ENCODE results near the gene CYP4F8.

CYP4F8 gene

GRCh38 chr19:15616627-15617270, 1.7 kb downstream of the CYP4F8 start:
- no peak for FAIRE-seq

- FAIRE-seq, result no peak
These were observed 3.3 kb downstream of the CYP4F8 start for GRCh38 chr19:15618321-15618720.

- FAIRE-seq, result no peak
These were observed 6.8 kb downstream of the CYP4F8 start for GRCh38 chr19:15621801-15622200.

- no peak for FAIRE-seq
These were observed 8.0 kb downstream of the CYP4F8 start for GRCh38 chr19:15622991-15623390.

GRCh38 chr19:15623711-15624318, 8.8 kb downstream of the CYP4F8 start:
- no peak for FAIRE-seq

- no peak for FAIRE-seq
These were observed 13.4 kb downstream of the CYP4F8 start for GRCh38 chr19:15628236-15629002.

GRCh38 chr19:15629003-15629880, 14.2 kb downstream of the CYP4F8 start:
- no peak for FAIRE-seq

GRCh38 chr19:15631817-15632216, 16.8 kb downstream of the CYP4F8 start:
- no peak for FAIRE-seq

GRCh38 chr19:15633082-15633835, 18.2 kb downstream of the CYP4F8 start:
- no peak for FAIRE-seq

GRCh38 chr19:15634105-15634504, 19.1 kb downstream of the CYP4F8 start:
- no peak for FAIRE-seq

GRCh38 chr19:15635016-15635805, 20.2 kb downstream of the CYP4F8 start:
- FAIRE-seq, result no peak

- no peak for FAIRE-seq
These were observed 21.0 kb downstream of the CYP4F8 start for GRCh38 chr19:15636026-15636425.

GRCh38 chr19:15639596-15639995, 24.6 kb downstream of the CYP4F8 start:
- no peak for FAIRE-seq

GRCh38 chr19:15640294-15640903, 25.4 kb downstream of the CYP4F8 start, which contains the start of gene CYP4F3:
Gene CYP4F3, plus strand, starts transcription at chr19:15640897. Its CDS starts 519 bp downstream, at chr19:15641416.
- no peak for FAIRE-seq

GRCh38 chr19:15640904-15641597, 26.0 kb downstream of the CYP4F8 start:
- FAIRE-seq, result no peak

GRCh38 chr19:15641901-15642491, 27.0 kb downstream of the CYP4F8 start:
- FAIRE-seq, result no peak

GRCh38 chr19:15642807-15643206, 27.8 kb downstream of the CYP4F8 start:
- no peak for FAIRE-seq

- no peak for FAIRE-seq
These were observed 28.4 kb downstream of the CYP4F8 start for GRCh38 chr19:15643387-15643786.

- FAIRE-seq, result no peak
These were observed 29.2 kb downstream of the CYP4F8 start for GRCh38 chr19:15644066-15644741.
